IMR-90 (cell line): ENCODE measurements around the gene FBXO31. TPM values are rescaled to one million over a fixed set of nuclear protein-coding genes. Genes with fewer than 3 reads are reported as not detected.

Experiments
- NFE2L2 ChIP-seq: fragments of 150-350 bp; IDR thresholded peaks from 2 replicates; pipeline ENCODE4 v1.6.1; 2016; ENCODE audit warnings: low read depth, mild to moderate bottlenecking, low read length
- RFX5 ChIP-seq: IDR thresholded peaks from 2 replicates; pipeline ENCODE4 v1.8.0; 2012; ENCODE audit warnings: low read depth, mild to moderate bottlenecking, low read length, moderate library complexity
- polyA plus RNA-seq, 3 experiments: library from polyadenylated mRNA; depleted of rRNA; stranded (reverse); fragments of >200 nt; gene quantifications; 2 replicates each; pipeline ENCODE4 v1.2.3, GENCODE V29; 2012; ENCODE audit warnings: low replicate concordance in 1 of 3
- total RNA-seq: library from RNA; depleted of rRNA; stranded (reverse); fragments of >200 nt; gene quantifications from 2 replicates; pipeline ENCODE4 v1.2.3, GENCODE V29; 2012
- TF ChIP-seq, protein P1 (sequence below): fragments of 150-350 bp; IDR thresholded peaks from 2 replicates; pipeline ENCODE4 v1.6.1; 2016; ENCODE audit warnings: low read depth, mild to moderate bottlenecking, low read length, moderate library complexity, borderline replicate concordance

The FBXO31 gene
- total and polyA plus RNA-seq, 2 of the 4 experiments (the other 2 are of a cell fraction) = 10.4 to 16.9 TPM

DNA sequence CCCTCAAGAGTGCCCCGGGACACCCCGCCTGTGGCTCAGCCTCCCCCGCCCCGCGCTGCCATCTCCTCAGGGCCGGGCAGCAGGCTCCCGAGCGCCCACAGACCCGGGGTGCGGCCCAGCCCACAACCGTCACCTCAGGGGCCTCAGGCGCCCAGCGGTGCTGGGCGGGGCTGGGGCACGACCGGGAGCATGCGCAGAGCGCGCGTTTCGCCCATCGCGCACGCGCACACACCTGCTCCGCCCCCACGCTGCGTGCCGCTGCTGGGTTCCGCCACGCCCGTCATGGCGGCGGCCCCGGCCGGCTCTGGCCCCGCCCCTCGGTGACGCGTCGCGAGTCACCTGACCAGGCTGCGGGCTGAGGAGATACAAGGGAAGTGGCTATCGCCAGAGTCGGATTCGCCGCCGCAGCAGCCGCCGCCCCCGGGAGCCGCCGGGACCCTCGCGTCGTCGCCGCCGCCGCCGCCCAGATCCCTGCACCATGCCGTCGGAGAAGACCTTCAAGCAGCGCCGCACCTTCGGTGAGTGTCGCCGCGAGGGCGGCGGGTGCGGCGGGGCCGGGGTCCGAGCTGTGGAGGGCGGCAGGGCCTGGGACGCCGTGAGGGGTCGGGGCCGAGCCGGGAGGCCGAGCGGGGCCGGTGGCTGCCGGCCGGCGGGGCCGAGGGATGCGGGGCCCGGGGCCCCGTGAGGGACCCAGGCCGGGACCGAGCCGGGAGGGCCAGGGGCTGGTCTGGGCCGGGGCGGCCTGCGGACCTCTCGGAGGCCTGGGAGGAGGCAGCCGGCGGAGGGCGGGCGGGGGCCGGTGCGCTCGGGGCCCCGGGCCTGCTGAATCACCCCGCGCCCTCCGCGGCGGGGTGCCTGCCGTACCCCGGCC lies 8.6 kb upstream of the FBXO31 start, which contains the start of gene MAP1LC3B (continued):
- TF ChIP-seq, protein P1, sequence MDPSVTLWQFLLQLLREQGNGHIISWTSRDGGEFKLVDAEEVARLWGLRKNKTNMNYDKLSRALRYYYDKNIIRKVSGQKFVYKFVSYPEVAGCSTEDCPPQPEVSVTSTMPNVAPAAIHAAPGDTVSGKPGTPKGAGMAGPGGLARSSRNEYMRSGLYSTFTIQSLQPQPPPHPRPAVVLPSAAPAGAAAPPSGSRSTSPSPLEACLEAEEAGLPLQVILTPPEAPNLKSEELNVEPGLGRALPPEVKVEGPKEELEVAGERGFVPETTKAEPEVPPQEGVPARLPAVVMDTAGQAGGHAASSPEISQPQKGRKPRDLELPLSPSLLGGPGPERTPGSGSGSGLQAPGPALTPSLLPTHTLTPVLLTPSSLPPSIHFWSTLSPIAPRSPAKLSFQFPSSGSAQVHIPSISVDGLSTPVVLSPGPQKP = no peak
- TF ChIP-seq RFX5 = no peak
- no peak for TF ChIP-seq NFE2L2
